ENCODE data around the gene ASB11.

GRCh38 chrX:15301924-15302323 lies 13.5 kb downstream of the ASB11 start:
- TF ChIP-seq POLR2AphosphoS5 (IDR thresholded peaks at IDR 0.05): no peak
- TF ChIP-seq, protein P1, sequence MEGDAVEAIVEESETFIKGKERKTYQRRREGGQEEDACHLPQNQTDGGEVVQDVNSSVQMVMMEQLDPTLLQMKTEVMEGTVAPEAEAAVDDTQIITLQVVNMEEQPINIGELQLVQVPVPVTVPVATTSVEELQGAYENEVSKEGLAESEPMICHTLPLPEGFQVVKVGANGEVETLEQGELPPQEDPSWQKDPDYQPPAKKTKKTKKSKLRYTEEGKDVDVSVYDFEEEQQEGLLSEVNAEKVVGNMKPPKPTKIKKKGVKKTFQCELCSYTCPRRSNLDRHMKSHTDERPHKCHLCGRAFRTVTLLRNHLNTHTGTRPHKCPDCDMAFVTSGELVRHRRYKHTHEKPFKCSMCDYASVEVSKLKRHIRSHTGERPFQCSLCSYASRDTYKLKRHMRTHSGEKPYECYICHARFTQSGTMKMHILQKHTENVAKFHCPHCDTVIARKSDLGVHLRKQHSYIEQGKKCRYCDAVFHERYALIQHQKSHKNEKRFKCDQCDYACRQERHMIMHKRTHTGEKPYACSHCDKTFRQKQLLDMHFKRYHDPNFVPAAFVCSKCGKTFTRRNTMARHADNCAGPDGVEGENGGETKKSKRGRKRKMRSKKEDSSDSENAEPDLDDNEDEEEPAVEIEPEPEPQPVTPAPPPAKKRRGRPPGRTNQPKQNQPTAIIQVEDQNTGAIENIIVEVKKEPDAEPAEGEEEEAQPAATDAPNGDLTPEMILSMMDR (IDR thresholded peaks at IDR 0.05): no peak

Measured in stomach (tissue), 4 donors.